Measurements from ENCODE around the gene POLDIP2.

POLDIP2 gene

DNA sequence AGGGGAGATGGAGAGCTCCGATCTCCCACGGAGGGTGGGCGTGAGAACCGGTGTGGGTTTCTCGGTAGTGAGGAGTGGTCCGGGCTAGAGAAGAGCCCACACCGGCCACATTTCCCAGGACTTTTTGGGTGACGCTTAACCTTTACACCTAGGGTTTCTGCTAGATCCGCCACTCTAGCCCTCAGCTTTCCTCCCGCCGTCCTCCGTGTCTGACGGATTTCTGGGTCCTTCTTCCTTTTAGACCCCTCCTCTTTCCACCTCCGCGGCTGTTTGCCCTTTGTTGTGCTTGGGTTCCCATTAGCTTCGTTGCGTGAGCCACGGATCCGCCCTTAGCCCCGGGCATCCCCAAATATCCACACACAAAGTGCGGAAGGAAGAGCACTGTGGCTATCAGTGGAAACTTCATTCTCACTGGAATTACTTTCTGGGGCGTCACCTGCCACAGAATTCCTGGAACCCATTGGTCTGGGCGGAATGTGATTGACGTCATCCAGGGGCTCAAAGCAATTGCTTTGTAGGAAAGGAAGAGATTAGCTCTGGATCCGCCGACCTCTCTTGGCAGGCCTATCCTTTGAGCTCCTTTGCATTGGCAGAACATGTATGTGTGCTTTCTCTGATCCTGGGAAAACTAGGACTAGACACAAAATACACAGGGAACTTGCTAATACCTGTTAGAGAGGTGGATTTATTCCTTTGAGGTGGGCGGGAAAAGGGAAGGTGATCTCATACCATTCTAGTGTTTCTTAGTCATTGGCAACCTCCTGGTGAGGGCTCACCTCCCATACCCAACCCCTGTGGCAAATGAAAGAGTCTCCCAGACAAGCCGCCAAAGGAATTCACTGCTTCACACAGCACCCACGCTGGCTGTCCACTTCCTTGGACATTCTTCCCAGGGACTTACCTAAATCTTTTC lies 21.1 kb downstream of the POLDIP2 start:
- DNase-seq (ENCODE audit: low read depth, low spot score): peak; percentile 97

- peak; percentile 100 for DNase-seq (ENCODE audit: low read depth, low spot score)
Measured at GRCh38 chr17:28335201-28335958, 21.9 kb downstream of the POLDIP2 start, which contains the start of the genes IFT20 and TNFAIP1. Gene IFT20, minus strand, starts transcription at chr17:28335472. Its CDS starts 3,487 bp downstream, at chr17:28331985. Gene TNFAIP1, plus strand, starts transcription at chr17:28335761. Its CDS starts 3,761 bp downstream, at chr17:28339522.

GRCh38 chr17:28334666-28335200 lies 22.6 kb downstream of the POLDIP2 start:
- peak; percentile 18 for DNase-seq (ENCODE audit: low read depth, low spot score)

- no peak for DNase-seq (ENCODE audit: low read depth, low spot score)
Measured at GRCh38 chr17:28334171-28334570, 23.2 kb downstream of the POLDIP2 start.

DNA sequence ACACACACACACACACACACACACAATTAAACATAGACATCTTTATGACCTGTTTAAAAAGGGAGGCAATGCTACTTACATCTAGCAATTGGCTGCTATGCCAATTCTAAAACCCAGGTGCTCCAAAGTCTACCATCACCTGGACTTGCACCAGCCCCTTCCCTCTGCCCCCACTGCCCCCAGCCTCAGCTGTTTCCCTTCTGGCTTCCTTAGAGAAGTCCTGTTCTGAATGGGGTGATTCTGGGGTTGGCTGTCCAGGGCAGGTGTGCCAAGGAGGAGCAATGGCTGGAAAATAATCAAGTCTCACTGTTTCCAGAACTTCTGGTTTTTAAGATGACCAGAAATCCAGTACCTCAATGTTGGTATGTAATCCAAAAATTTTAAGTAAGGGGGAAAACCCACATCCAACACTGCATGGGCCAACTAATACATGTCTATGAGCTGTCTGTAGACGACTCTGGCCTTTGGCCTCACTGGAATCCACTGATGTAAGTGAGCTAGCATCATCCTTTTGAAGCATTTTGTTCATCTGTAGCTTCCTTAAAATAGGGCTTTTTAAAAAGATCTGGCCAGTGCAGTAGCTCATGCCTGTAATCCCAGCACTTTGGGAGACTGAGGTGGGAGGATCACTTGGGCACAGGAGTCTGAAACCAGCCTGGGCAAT lies 24.1 kb downstream of the POLDIP2 start:
- no peak for DNase-seq (ENCODE audit: low read depth, low spot score)

- no peak for DNase-seq (ENCODE audit: low read depth, low spot score)
Measured at GRCh38 chr17:28331891-28332420, 25.4 kb downstream of the POLDIP2 start.

DNA sequence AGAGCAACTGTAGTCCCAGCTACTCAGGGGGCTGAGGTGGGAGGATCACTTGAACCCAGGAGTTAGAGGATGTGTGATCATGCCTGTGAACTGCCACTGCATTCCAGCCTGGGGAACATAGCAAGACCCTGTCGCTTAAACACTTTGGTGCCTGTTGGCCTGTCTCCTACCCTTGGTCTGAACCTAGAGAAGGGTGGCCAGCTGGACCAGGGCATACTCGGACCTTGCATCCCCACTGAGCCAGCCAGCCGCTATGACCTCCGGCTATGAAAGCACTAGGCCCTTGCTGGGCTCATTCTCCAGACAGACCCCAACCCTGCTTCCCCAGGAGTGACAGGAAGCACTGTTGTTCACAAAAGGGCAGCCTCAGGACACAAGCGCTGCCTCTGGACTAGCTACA lies 26.7 kb downstream of the POLDIP2 start:
- DNase-seq (ENCODE audit: low read depth, low spot score): no peak

GRCh38 chr17:28328325-28328724 lies 29.0 kb downstream of the POLDIP2 start:
- no peak for DNase-seq (ENCODE audit: low read depth, low spot score)

- DNase-seq (ENCODE audit: low read depth, low spot score): no peak
Measured at GRCh38 chr17:28327709-28328108, 29.6 kb downstream of the POLDIP2 start.

DNA sequence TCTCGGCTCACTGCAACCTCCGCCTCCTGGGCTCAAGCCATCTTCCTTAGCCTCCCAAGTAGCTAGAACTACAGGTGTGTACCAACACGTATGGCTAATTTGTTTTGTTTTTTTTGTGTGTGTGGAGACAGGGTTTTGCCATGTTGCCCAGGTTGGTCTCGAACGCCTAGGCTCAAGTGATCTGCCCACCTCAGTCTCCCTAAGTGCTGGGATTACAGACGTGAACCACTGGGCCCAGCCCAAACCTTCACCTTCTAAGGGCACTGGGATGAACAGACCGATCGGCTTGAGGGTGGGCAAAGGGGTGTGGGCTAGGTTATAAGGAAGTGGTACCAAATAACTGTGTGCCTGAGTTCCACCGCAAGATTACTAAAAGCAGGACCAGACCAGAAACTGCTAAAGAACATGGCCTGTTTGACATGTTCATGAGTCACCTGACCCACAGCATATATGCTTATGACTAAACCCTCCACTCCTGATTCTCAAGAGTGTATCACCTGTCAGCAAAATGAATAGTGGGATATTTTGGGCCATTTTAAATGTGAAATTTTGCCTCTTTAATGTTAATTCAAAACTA lies 30.2 kb downstream of the POLDIP2 start:
- DNase-seq (ENCODE audit: low read depth, low spot score): no peak

- DNase-seq (ENCODE audit: low read depth, low spot score): no peak
Measured at GRCh38 chr17:28326114-28326513, 31.2 kb downstream of the POLDIP2 start.

- DNase-seq (ENCODE audit: low read depth, low spot score): no peak
Measured at GRCh38 chr17:28325211-28325610, 32.1 kb downstream of the POLDIP2 start.

GRCh38 chr17:28324781-28325180 lies 32.5 kb downstream of the POLDIP2 start:
- DNase-seq (ENCODE audit: low read depth, low spot score): no peak

GRCh38 chr17:28324267-28324745 lies 33.0 kb downstream of the POLDIP2 start:
- no peak for DNase-seq (ENCODE audit: low read depth, low spot score)

DNA sequence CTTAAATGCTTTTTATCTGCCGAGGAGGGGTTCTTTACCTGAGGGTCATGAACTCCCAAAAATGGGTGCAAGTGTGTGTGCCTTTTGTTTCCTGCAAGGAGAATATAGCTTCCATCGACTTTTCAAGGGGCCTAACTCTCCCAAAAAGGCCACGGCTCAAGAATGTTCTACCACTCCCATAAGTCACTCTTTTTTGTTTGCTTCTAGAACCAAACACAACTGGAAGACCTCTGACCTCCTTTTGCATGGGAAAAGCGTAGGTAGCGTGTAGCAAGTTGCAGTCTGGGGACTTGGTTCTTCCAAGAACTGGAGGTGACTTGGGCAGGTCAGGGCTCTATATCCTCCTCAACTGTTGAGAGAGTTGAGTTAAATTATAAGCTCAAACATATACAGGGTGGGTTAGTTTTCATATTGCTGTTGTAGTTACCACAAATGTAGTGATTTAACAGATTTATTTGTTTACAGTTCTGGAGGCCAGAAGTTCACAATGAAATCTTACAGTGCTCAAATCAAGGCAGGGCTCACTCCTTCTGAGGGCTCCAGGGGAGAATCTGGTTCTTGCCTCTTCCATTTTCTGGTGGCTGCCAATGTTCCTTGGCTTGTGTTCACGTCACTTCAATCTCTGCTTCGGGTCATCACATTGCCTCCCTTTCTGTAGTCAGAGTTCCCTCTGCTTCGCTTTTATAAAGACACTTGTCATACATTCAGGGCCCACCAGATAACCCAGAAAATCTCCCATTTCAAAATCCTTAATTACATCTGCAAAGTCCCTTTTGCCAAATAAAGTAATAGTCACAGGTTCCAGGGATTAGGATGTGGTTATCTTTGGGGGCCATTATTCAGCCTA lies 36.9 kb downstream of the POLDIP2 start:
- DNase-seq (ENCODE audit: low read depth, low spot score): no peak

GRCh38 chr17:28319598-28319935 lies 37.8 kb downstream of the POLDIP2 start:
- DNase-seq (ENCODE audit: low read depth, low spot score): no peak

DNA sequence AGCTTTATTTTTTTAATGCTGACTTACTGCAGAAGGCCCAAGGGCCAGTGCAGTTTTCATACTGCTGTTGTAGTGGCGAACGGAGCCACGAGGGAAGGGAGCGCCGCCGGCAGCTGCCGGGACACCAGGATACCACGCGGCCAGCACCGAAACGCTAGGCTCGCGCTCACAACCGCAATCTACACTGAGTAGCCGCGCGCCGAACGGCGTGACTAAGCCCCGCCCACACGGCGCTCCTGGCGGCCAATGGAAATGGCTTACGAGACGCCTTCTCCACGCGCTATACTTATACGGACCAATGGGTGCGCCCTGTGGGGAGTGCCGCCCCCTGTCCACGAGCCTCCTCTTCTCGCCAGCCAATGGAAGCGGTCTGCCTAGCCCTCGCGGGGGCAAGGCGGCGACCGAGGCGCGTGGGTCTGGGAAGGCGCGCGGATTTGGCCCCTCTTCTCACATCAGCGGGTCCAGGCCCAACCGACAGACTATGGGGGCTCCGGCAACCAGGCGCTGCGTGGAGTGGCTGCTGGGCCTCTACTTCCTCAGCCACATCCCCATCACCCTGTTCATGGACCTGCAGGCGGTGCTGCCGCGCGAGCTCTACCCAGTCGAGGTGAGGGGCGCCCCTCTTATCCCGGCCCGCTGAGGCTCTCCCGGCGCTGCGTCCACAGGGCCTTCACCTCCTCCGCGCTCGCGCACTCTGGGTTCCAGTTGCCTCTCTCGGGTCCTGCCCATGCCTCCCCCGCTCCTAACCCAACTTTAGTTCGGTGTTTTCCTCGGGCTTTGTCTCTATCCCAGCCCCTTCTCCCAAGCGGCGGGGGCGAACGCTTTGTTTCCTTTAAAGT lies 38.3 kb downstream of the POLDIP2 start, which contains the start of gene TMEM97:
Gene TMEM97 (plus strand): TSS at position 442 of the 839 bp plus-strand sequence. CDS start 40 bp downstream, at position 482.
- DNase-seq (ENCODE audit: low read depth, low spot score): peak; percentile 99

- DNase-seq (ENCODE audit: low read depth, low spot score): peak; percentile 23
Measured at GRCh38 chr17:28317966-28318758, 39.2 kb downstream of the POLDIP2 start.

Measured in astrocyte of the hippocampus (primary cell).